T47D (cell line): ENCODE measurements around the gene PAXX.
"Not testable (repeated sequence)": the region's sequence is repeated elsewhere in the genome, so short reads cannot be mapped to it uniquely, and the experiment has no call there.

Source experiments
- DNase-seq, 2 experiments: peaks; one replicate each; pipeline versions ENCODE4 v3.0.0 to v3.0.0-alpha.2; 2011 to 2012; ENCODE audit warnings: low read depth in 1 of 2, low spot score in 1 of 2
- JUND ChIP-seq: IDR thresholded peaks from 2 replicates; pipeline ENCODE4 v1.6.1; 2012; ENCODE audit warnings: low read depth
- in situ Hi-C: cut with HindIII; loops from 2 replicates; pipeline ENCODE4 v1.10.0; 2016; ENCODE audit warnings: low sequenced_read_pairs, low pct_unique_long_range_greater_than_20kb

The PAXX gene

GRCh38 chr9:136996361-136997292, 4.4 kb downstream of the PAXX start, which contains the start of gene CLIC3:
Gene CLIC3 (minus strand): TSS chr9:136996568. CDS start chr9:136996543, 25 bp downstream.
- in situ Hi-C loops = no loop called here
- peak; percentile 92 to 97 for DNase-seq
- TF ChIP-seq JUND = no peak

- DNase-seq = peak in 1 of 2 experiments; percentile 41
- in situ Hi-C loops = no loop called here
- TF ChIP-seq JUND = no peak
Measured at GRCh38 chr9:136997371-136997770, 5.1 kb downstream of the PAXX start.

- DNase-seq = no peak
- in situ Hi-C loops = no loop called here
- TF ChIP-seq JUND = no peak
Measured at GRCh38 chr9:136997830-136998234, 5.6 kb downstream of the PAXX start.

- no peak for DNase-seq
- in situ Hi-C loops = no loop called here
- TF ChIP-seq JUND = no peak
Measured at GRCh38 chr9:137000177-137000930, 8.1 kb downstream of the PAXX start.

- in situ Hi-C loops = no loop called here
- no peak for TF ChIP-seq JUND
- DNase-seq = no peak
Measured at GRCh38 chr9:137001857-137002645, 9.8 kb downstream of the PAXX start.

- DNase-seq = no peak
- in situ Hi-C loops = no loop called here
- no peak for TF ChIP-seq JUND
Measured at GRCh38 chr9:137002646-137003041, 10.4 kb downstream of the PAXX start.

GRCh38 chr9:137004285-137004684, 12.1 kb downstream of the PAXX start:
- peak in 1 of 2 experiments; percentile 51 for DNase-seq
- in situ Hi-C loops = not testable (repeated sequence)

- in situ Hi-C loops = no loop called here
- DNase-seq = no peak
- TF ChIP-seq JUND = no peak
Measured at GRCh38 chr9:137006116-137007003, 14.1 kb downstream of the PAXX start.

- no peak for DNase-seq
- no peak for TF ChIP-seq JUND
- in situ Hi-C loops = no loop called here
Measured at GRCh38 chr9:137007108-137007815, 15.0 kb downstream of the PAXX start.

- no peak for DNase-seq
- no peak for TF ChIP-seq JUND
- in situ Hi-C loops = no loop called here
Measured at GRCh38 chr9:137007816-137008270, 15.6 kb downstream of the PAXX start.

GRCh38 chr9:137008312-137008711, 16.1 kb downstream of the PAXX start:
- in situ Hi-C loops = no loop called here
- no peak for DNase-seq
- no peak for TF ChIP-seq JUND
